ENCODE results near the gene CAPN2.

- no peak for TF ChIP-seq ELF1 (IDR thresholded peaks at IDR 0.05)
- no peak for TF ChIP-seq CHD2 (IDR thresholded peaks at IDR 0.05; ENCODE audit: low read length, partially characterized antibody)
- no peak for TF ChIP-seq CTCF (IDR thresholded peaks at IDR 0.05)
- TF ChIP-seq GATA2 (CRISPR knock-in tag; IDR thresholded peaks at IDR 0.05): no peak
- no peak for TF ChIP-seq TAF1 (IDR thresholded peaks at IDR 0.05; ENCODE audit: borderline replicate concordance, low read depth, low read length)
- TF ChIP-seq RFX5 (IDR thresholded peaks at IDR 0.05; ENCODE audit: low read length): no peak
- peak; percentile 54 for TF ChIP-seq NFIC (IDR thresholded peaks at IDR 0.05; ENCODE audit: borderline replicate concordance)
- TF ChIP-seq JUND (IDR thresholded peaks at IDR 0.05): peak; percentile 90
- TF ChIP-seq MAX (IDR thresholded peaks at IDR 0.05; ENCODE audit: low read depth): peak; percentile 66; the same call in 1 of the 2 replicates
- TF ChIP-seq POLR2AphosphoS5 (IDR thresholded peaks at IDR 0.05; ENCODE audit: low read depth, low read length): peak; percentile 12; the same call in 1 of the 2 replicates
- TF ChIP-seq PBX3 (IDR thresholded peaks at IDR 0.05): peak; percentile 79
Measured at GRCh38 chr1:223776075-223776814, 63.9 kb downstream of the CAPN2 start.
